Keratinocyte (primary cell): ENCODE measurements around the gene SLC6A19.

Source experiments
- EZH2 ChIP-seq: IDR thresholded peaks from one replicate; pipeline ENCODE4 v1.6.1; 2012; ENCODE audit warnings: inconsistent platforms, mild to moderate bottlenecking, low read length, moderate library complexity
- TF ChIP-seq, protein P1 (sequence below), 3 experiments: IDR thresholded peaks in 1 of 3; conservative IDR thresholded peaks in 1 of 3; optimal IDR thresholded peaks in 1 of 3; 2 replicates in 2 of 3; 3 replicates in 1 of 3; pipeline versions ENCODE3 to v1.5.1; 2011; ENCODE audit warnings: low read length in 3 of 3, mild to moderate bottlenecking in 3 of 3, moderate library complexity in 2 of 3, control low read depth in 1 of 3, inconsistent platforms in 1 of 3; ENCODE audit not compliant: insufficient read depth in 2 of 3; ENCODE audit errors: extremely low read depth in 1 of 3

DNA sequence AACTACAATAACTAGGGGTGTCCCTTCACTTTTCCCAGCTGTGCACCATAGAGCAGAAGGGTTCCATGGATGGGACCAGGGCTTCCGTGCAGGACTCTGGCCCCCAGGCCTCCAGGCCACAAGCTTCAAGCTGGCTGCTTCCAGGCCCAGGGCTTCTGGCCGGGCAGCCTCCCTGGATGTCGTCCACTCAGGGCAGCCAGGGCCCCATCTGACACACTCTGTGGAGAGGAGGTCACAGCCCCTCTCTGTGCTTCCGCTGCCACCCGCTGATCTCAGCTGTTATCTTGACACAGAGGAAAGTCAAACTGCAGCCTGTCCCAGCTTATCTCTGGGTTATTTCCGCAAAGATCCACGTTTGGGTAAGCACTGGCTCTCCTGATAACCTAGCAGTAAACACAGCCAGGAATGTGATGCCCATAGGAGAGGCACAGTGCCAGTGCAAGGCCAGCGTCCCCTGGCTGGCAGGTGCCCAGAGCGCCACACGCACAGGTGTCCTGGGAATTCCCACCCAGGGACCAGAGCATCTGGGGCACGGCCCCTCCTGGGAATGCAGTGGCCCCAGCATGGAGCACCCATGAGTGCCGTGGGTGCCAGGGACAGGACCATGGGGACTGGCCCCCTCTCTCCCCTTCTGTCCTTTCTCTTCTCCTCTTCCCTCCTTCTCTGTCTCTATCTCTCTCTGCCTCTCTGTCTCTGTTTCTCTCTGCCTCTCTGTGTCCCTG, 15.6 kb upstream of the SLC6A19 start:
- TF ChIP-seq, protein P1, sequence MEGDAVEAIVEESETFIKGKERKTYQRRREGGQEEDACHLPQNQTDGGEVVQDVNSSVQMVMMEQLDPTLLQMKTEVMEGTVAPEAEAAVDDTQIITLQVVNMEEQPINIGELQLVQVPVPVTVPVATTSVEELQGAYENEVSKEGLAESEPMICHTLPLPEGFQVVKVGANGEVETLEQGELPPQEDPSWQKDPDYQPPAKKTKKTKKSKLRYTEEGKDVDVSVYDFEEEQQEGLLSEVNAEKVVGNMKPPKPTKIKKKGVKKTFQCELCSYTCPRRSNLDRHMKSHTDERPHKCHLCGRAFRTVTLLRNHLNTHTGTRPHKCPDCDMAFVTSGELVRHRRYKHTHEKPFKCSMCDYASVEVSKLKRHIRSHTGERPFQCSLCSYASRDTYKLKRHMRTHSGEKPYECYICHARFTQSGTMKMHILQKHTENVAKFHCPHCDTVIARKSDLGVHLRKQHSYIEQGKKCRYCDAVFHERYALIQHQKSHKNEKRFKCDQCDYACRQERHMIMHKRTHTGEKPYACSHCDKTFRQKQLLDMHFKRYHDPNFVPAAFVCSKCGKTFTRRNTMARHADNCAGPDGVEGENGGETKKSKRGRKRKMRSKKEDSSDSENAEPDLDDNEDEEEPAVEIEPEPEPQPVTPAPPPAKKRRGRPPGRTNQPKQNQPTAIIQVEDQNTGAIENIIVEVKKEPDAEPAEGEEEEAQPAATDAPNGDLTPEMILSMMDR (optimal IDR thresholded peaks at IDR 0.05 in 1 of 3, IDR thresholded peaks at IDR 0.05 in 1 of 3, conservative IDR thresholded peaks at IDR 0.05 in 1 of 3; ENCODE audit: extremely low read depth in 1 of 3, insufficient read depth in 2 of 3, low read length in 3 of 3), result no peak
- TF ChIP-seq EZH2, result no peak
